Activated CD4-positive, alpha-beta T cell treated with anti-CD3 and anti-CD28 coated beads, Interleukin-2, amount 50 U/mL, for 16 hours (primary cell): ENCODE data around the gene GAS7.
A peak's percentile ranks its signal among the peaks of the same experiment; 100 is the strongest.

Experiments used
- DNase-seq: peaks from one replicate; pipeline ENCODE4 v3.0.0-alpha.2; 2020

Gene GAS7

DNA sequence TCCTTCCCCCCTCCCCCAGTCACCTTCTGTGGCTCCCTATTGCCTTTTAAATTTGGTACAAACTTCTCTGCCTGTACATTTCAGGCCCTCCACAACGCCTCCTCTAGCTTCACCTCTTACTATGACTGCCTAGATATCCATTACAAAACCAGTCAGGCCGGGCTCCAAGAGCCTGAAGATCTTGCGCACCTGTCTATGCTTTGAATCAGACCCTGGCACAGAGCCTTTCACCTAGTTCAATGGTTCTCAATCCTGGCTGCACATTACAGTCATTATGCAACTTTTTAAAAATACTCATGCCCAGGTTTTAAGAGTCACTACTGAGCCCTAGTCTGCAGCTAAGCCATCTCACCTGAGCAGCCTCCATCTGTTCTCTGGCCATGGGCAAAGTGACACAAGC, 1.6 kb upstream of the GAS7 start:
- no peak for DNase-seq

- no peak for DNase-seq
Measured at GRCh38 chr17:10197721-10198508, 491 bp downstream of the GAS7 start.

- no peak for DNase-seq
Measured at GRCh38 chr17:10197362-10197720, 1.1 kb downstream of the GAS7 start.

DNA sequence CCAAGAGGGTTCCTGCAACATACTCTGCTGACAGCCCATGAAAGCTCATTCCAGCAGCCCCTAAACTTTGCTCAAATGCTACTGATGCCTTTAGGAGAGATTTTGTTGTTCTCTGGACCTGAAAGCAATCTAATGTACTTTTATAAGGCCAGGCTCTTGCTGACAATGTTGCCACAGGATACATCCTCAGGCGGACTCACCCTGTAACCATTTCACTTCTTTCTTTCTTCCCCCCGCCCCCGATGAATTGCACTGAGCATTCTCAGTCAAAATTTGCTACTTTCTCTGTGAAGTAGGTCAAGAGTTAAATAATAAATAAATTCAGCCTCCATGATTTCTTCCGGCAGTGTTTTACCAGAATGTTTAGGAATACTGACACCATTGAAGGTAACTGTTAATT, 1.5 kb downstream of the GAS7 start:
- DNase-seq: no peak

GRCh38 chr17:10196384-10196895, 2.0 kb downstream of the GAS7 start:
- no peak for DNase-seq

DNA sequence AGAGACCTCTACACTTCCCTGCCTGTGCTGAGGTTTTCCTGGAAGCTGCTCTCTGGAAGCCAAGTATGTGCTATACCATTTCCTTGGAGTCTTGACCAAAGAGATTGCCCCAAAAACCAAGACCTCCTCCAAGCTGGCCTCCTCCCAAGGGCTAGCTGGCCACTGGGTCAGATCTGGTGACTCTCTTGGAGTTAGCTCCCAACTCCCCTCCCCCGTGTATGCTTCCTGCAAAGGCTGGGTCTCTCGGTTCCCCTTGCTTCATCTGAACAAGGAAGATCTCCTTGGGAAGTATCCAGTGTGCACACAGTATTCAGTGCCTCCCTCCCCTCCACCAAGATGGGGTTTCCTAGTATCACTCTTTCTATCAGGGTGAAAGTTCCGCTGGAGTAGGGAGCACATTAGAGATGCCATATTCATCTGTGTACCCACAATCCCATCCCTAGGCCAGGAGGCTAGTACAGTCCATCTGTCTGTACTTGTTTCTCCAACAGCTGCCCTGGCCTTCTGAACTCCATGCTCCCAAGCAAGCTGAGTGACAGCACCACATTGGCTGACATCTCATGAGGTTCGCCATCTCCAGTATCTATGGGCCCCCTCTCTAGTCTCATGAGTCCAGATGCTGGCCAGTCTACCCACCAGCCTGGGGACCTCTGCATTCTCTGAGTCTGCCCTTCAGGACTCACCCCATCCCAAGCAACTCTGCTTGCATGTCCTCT, 3.2 kb downstream of the GAS7 start:
- DNase-seq: no peak

- no peak for DNase-seq
Measured at GRCh38 chr17:10193632-10194031, 4.8 kb downstream of the GAS7 start.

- no peak for DNase-seq
Measured at GRCh38 chr17:10192972-10193371, 5.4 kb downstream of the GAS7 start.

- DNase-seq: no peak
Measured at GRCh38 chr17:10192461-10192860, 5.9 kb downstream of the GAS7 start.

- DNase-seq: no peak
Measured at GRCh38 chr17:10187456-10187855, 10.9 kb downstream of the GAS7 start.

DNA sequence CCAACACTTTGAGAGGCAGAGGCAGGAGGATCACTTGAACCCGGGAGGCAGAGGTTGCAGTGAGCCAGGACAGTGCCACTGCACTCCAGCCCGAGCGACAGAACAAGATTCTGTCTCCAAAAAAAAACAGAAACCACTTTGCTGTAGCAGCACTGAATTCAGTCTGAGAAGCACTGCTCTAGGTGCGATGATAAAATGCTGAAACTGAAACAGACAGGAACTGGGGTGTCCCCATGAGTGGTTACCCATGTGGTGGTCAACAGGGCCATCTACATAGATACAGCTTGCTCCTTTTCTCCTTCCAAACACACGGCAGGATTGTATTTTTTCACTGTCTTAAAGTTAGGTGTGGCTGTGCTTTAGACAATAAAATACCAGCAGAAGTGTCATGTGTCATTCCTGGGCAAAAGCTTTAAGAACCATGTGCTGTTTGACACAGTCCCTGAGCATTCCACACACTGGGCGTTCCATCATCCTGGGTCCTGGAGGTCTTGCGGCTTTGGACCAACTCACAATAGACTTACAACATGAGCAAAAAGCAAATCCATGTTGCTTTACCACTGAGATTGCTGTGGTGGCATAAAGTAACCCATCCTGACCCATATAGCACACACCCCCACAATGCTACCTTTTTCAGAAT, 11.5 kb downstream of the GAS7 start:
- no peak for DNase-seq

DNA sequence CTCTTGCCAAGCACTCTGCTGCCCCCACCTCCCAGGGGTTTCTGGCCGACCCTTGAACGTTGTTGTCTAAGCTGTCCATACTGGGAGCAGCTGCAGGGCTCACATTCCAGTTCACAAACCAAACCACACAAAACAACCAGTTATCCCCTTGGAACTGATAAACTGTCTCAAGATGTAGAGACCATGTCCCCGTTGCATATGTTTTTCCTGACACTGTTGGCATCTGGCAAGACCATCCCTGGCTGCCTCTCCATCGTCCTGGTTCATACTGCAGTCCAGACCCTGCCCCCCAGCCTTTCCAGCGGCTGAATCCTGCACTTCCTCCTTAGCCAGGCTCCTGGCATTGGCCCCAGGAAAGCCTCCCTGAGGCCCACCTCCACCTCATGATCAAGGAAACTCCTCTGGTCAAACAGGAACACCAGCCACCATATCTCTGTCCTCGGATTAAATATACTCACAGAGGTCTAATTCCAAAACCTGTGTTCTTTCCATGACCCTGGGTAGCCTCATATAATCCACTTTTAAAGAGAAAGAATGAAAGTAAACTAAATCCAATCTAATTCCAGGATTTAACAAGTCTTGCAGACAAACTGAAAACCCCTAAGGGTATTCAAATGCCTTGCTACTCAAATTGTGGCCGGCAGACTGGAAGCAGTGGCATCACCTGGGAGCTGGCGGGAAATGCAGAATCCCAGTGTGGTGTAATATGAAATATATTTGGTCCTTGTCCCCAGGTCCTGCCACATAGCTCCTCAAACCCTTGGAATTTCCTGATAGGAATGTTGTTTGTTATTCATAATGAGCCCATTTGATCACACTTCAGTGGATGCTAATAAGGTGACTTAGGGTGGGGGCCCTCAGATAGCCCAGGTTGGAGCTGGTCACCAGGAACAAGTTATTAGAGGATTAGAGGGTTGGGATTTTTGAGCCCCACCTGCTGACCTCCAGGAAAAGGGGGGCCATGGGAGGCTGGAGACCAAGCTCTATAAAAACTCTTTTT, 14.2 kb downstream of the GAS7 start:
- DNase-seq: no peak

DNA sequence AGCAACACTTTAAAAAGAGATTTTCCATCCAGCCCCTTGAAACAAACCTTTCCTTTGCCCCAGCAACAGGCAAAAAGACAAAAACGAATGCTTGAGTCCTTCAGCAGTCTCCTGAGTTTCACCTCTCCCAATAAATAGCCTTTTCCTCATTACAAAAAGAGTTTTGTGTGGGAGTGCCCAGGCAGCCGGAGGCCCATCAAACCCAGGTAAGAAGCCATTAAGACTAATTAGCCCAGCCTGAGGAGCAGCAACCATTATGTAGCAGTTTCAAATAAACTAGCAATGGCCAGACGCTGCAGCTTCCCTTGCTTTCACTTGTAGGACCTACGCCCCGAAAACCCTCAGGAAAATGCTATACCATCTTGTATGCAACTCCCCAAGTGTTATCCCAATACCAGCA, 15.6 kb downstream of the GAS7 start:
- no peak for DNase-seq

GRCh38 chr17:10178506-10178991, 19.9 kb downstream of the GAS7 start:
- DNase-seq: no peak

DNA sequence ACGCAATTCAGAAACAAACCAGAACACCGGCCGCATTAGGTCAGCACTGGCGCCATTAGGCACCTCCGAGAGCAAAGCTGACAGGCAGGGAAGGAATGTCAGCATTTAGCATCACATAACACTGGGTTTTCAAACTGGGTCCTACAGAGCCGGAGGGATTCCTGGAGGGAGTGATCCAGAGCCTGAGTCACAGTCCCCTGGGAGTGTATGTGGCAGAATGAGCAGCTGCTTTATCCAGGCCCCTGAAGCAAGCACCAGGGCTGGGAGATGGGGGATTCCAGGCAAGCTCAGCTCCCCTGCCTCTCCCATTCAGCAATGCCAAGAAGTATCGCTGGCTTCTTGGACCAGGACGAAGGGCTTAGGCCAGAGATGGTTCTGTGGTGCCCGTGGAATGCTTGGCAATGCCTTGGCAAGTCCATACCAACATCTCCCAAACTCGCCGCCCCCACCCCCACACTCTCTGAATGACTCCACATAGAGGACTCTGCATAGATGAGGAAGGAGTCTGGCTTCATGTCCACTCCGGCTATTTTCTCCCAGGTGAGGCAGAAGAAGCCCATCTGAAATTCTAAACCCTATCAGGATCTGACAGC, 20.4 kb downstream of the GAS7 start:
- no peak for DNase-seq

GRCh38 chr17:10177131-10177912, 21.1 kb downstream of the GAS7 start:
- DNase-seq: no peak

GRCh38 chr17:10173913-10174312, 24.5 kb downstream of the GAS7 start:
- no peak for DNase-seq

DNA sequence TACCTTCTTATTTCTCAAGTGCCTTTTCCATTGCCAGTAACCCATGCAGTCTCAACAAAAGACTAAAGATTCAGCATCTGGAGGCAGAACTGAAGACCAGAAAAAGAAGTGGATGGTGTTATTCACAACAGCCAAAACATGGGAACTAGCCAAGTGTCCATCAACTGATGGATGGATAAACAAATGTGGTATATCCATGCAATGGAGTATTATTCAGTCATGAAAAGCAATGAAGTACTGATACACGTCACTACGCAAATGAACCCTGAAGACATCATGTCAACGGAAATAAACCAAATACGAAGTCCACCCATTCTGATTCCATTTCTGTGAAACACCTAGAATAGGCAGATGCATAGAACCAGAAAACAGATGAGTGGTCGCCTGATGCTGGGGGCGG, 25.6 kb downstream of the GAS7 start:
- DNase-seq: no peak

DNA sequence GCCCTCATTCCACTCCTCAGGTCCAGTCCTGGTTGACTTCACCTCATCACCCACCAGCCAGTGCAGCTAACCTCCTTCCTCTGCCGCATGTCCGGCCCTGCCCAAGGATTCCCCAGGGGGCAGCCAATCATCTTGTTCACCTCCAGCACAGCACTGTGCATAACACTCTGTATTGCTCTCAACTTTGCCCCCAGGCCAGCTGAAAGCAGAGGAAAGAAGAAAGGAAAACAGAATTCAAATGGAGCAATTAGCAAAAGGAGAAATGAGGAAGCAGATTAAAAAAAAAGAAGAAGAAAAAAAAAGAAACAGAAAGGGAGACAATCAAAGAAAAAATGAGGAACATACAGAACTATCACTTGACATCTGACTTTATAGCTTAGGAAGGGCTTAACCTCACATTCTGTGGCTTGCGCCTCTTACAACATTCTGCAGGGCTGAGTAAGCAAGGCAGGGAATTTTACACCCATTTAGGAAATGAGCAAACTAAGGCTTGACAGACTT, 26.1 kb downstream of the GAS7 start:
- no peak for DNase-seq

DNA sequence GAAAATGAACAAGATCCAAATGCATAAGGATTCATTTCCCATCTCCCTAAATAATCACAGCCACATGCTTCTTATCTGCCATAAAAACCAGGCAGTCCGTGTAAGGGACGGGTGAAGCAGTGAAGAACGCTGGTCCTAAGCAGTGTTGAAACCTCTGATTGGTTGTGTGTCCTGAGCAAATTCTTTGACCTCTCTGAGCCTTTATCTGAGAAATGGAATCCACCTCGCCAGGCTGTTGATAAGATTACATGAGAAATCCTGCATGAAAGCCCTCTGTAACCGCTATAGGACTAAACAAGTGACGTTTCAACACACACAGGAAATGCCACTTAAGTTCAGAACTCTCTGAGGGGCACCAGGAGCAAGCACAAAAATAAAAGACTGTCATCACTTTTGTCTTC, 26.8 kb downstream of the GAS7 start:
- DNase-seq: peak; percentile 24

DNA sequence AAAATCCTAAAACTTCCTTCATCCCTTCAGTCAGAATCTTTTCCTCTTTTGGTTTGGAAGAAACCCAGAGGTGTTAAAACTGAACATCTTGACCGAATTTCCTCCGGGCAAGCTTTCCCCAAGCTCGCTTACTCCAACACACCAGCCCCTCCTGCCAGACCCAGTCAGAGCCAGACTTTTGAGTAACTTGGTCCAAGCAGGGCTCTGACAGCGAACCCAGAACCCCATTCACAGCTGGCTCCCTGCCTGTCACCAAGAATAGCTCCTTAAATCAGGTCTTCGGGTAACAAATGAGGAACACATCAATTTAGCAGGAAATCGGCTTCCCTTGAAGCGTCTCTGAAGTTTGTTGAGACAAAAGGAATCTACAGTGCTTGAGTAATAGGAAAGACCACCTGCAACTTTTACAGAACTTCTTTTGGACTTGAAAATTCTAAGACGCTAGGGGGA, 27.3 kb downstream of the GAS7 start:
- DNase-seq: no peak
